Measurements from ENCODE around the gene PTPRG.
"Not testable (repeated sequence)": the region's sequence is repeated elsewhere in the genome, so short reads cannot be mapped to it uniquely, and the experiment has no call there.

PTPRG gene

GRCh38 chr3:61547625-61548024, 13.7 kb upstream of the PTPRG start:
- H3K4me3 ChIP-seq (IDR thresholded peaks at IDR 0.05; ENCODE audit: insufficient read depth, low read depth, low read length), result no peak overlapping the region
- H3K36me3 ChIP-seq (ENCODE audit: insufficient read depth), result no peaks in the 10 kb centered on the region
- no peak overlapping the region for H3K4me2 ChIP-seq
- TF ChIP-seq CTCF (conservative IDR thresholded peaks at IDR 0.05; ENCODE audit: low read depth, low read length), result no peak
- no peaks in the 10 kb centered on the region for H3K79me2 ChIP-seq (ENCODE audit: insufficient read depth, low read depth)
- no peak overlapping the region for H3K9ac ChIP-seq
- no peak overlapping the region for H2AFZ ChIP-seq (ENCODE audit: low read depth)
- H4K20me1 ChIP-seq (ENCODE audit: insufficient read depth), result no peaks in the 10 kb centered on the region
- no peaks in the 10 kb centered on the region for H3K4me1 ChIP-seq (ENCODE audit: low read depth, poor library complexity, severe bottlenecking)
- no peaks in the 10 kb centered on the region for H3K27me3 ChIP-seq (ENCODE audit: insufficient read depth, low read depth)
- no peak overlapping the region for H3K27ac ChIP-seq

- H3K27ac ChIP-seq; H4K20me1 ChIP-seq (ENCODE audit: insufficient read depth); H3K4me1 ChIP-seq (ENCODE audit: low read depth, poor library complexity, severe bottlenecking); H3K4me2 ChIP-seq; H2AFZ ChIP-seq (ENCODE audit: low read depth); H3K36me3 ChIP-seq (ENCODE audit: insufficient read depth); H3K9ac ChIP-seq; H3K27me3 ChIP-seq (ENCODE audit: insufficient read depth, low read depth); H3K4me3 ChIP-seq (IDR thresholded peaks at IDR 0.05; ENCODE audit: insufficient read depth, low read depth, low read length); H3K79me2 ChIP-seq (ENCODE audit: insufficient read depth, low read depth): not testable (repeated sequence)
Observed at GRCh38 chr3:61552704-61553103, 8.7 kb upstream of the PTPRG start.

- no peaks in the 10 kb centered on the region for H3K79me2 ChIP-seq (ENCODE audit: insufficient read depth, low read depth)
- no peaks in the 10 kb centered on the region for H4K20me1 ChIP-seq (ENCODE audit: insufficient read depth)
- no peak overlapping the region; the same call in 1 of the 2 replicates for H3K4me2 ChIP-seq
- H3K27ac ChIP-seq, result no peak overlapping the region
- H3K9ac ChIP-seq, result no peak overlapping the region
- H2AFZ ChIP-seq (ENCODE audit: low read depth), result no peak overlapping the region
- no peaks in the 10 kb centered on the region for H3K27me3 ChIP-seq (ENCODE audit: insufficient read depth, low read depth)
- no peaks in the 10 kb centered on the region for H3K4me1 ChIP-seq (ENCODE audit: low read depth, poor library complexity, severe bottlenecking)
- TF ChIP-seq CTCF (conservative IDR thresholded peaks at IDR 0.05; ENCODE audit: low read depth, low read length), result no peak
- no peak overlapping the region for H3K4me3 ChIP-seq (IDR thresholded peaks at IDR 0.05; ENCODE audit: insufficient read depth, low read depth, low read length)
- H3K36me3 ChIP-seq (ENCODE audit: insufficient read depth), result no peaks in the 10 kb centered on the region
Observed at GRCh38 chr3:61559136-61559731, 2.1 kb upstream of the PTPRG start.

GRCh38 chr3:61560517-61561373, 626 bp upstream of the PTPRG start:
- no peaks in the 10 kb centered on the region for H4K20me1 ChIP-seq (ENCODE audit: insufficient read depth)
- H3K27me3 ChIP-seq (ENCODE audit: insufficient read depth, low read depth), result no peaks in the 10 kb centered on the region
- peak overlapping the region; percentile 54; the same call in 1 of the 2 replicates for H3K4me2 ChIP-seq
- no peaks in the 10 kb centered on the region for H3K36me3 ChIP-seq (ENCODE audit: insufficient read depth)
- peak overlapping the region; percentile 69 for H3K9ac ChIP-seq
- no peaks in the 10 kb centered on the region for H3K4me1 ChIP-seq (ENCODE audit: low read depth, poor library complexity, severe bottlenecking)
- peak overlapping the region; percentile 79 for H2AFZ ChIP-seq (ENCODE audit: low read depth)
- H3K27ac ChIP-seq, result peak overlapping the region; percentile 53
- H3K4me3 ChIP-seq (IDR thresholded peaks at IDR 0.05; ENCODE audit: insufficient read depth, low read depth, low read length), result peak overlapping the region; percentile 24
- no peaks in the 10 kb centered on the region; the same call in 1 of the 2 replicates for H3K79me2 ChIP-seq (ENCODE audit: insufficient read depth, low read depth)
- no peak for TF ChIP-seq CTCF (conservative IDR thresholded peaks at IDR 0.05; ENCODE audit: low read depth, low read length)
